ENCODE measurements around the gene PCYT2. TPM values are rescaled to one million over a fixed set of nuclear protein-coding genes. Genes with fewer than 3 reads are reported as not detected.

PCYT2 gene
- total RNA-seq, 2 experiments from 2014 or later: 30.4 to 30.9 TPM

- POLR2A ChIA-PET: interaction anchor here (0.6 to 2.3 kb wide), 2 partner anchors 25 to 56 kb away, joined by 3 to 9 read pairs; partner anchors contain the start of gene MCRIP1
- CTCF ChIA-PET: interaction anchor here (0.8 to 1.6 kb wide), 3 partner anchors 30 to 151 kb away, joined by 3 to 4 read pairs (median 3); no protein-coding TSS in a partner anchor
Observed at GRCh38 chr17:81858170-81858966, 52.8 kb downstream of the PCYT2 start.

DNA sequence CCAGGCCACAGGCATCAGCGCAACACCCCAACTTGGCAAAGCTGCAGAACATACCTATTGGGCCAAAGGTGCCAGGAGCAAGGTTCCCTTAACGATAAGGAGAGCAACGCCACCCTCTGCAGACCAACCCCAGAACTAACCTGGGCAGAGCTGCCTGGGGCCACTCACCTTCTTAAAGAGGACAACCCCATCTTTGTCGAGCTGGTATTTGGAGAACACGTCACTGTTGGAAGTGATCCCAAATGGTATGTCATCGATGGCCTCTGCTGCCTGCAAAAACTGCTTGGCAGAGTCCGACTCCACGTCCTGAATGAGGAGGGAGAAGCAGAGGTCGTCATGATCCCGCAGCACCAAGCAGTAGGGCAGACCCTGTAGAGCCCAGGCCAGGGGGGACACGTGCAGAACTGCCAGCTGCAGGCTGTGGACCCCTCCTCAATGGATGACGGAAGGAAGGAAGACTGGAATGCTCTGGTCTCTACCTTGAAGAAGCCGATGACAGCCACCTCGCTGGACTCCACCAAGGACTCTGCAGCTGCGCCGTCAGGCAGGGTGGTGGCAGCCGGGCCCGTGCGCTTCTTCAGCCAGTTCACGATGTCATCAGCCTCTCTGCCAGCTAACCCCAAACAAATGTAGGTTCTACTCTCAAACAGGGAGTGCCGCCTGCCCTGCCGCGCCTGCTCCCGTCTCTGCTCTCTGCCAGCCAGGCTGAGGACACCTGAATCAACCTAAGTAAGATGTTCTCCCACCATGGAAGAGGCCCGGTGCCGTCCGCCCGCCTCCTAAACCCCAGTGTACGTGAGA, 56.0 kb downstream of the PCYT2 start:
- ChIA-PET POLR2A (interaction anchor here (0.6 to 0.7 kb wide), 3 partner anchors 11 to 51 kb away, joined by 3 read pairs; partner anchors contain the start of genes GCGR and MCRIP1), CTCF (interaction anchor here (1.1 kb wide), 1 partner anchor 21 kb away, joined by 3 read pairs; the partner anchor contains the start of gene MCRIP1)

GRCh38 chr17:81852237-81852636, 59.0 kb downstream of the PCYT2 start:
- POLR2A ChIA-PET: no interaction called here
- CTCF ChIA-PET: interaction anchor here (1.3 kb wide), 1 partner anchor 19 kb away, joined by 3 read pairs; the partner anchor contains the start of gene MCRIP1

DNA sequence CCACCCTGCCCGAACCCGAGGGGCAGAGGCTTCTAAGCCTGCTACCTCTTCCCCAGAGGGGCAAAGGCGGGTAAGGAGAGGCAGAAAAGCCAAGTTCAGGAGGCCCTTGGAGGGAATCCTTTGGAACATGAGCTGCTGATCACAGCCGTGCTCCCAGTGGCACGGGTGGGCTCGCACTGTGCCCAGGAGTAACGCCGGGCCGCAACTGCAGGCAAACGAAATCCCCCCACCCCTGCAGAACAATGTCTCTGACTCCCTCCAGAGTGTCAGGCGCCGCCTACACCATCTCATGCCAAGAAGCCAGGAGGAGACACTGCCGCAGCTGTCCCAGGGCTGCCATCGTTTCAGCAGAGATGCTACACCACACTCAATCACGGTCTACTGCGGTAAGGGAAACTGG, 59.8 kb downstream of the PCYT2 start:
- ChIA-PET POLR2A (no interaction called here), CTCF (interaction anchor here (0.7 to 1.3 kb wide), 2 partner anchors 18 to 55 kb away, joined by 3 read pairs; partner anchors contain the start of gene MCRIP1)

Other genes starting within 250 kb of the PCYT2 start
- 10 to 100 TPM; 49.1 to 55.7 TPM for gene OXLD1, start 244.8 kb downstream of the PCYT2 start, total RNA-seq
- gene CCDC137, start 244.7 kb downstream of the PCYT2 start, total RNA-seq: 10 to 100 TPM; 68.7 to 71.9 TPM
- gene ARL16, start 227.6 kb downstream of the PCYT2 start, total RNA-seq: 10 to 100 TPM; 17.7 to 18.5 TPM
- 100 to 1,000 TPM; 132 to 136 TPM for gene HGS, start 227.4 kb downstream of the PCYT2 start, total RNA-seq
- gene MRPL12, start 208.0 kb downstream of the PCYT2 start, total RNA-seq: 100 to 1,000 TPM; 230 to 235 TPM
- 10 to 100 TPM; 39.6 to 39.8 TPM for gene SLC25A10, start 199.1 kb downstream of the PCYT2 start, total RNA-seq
- not detected for gene GCGR, start 107.2 kb downstream of the PCYT2 start, total RNA-seq
- gene MCRIP1, start 78.1 kb downstream of the PCYT2 start, total RNA-seq: 10 to 100 TPM; 44.5 to 46.3 TPM
- not detected for gene PPP1R27, start 76.3 kb downstream of the PCYT2 start, total RNA-seq
- 100 to 1,000 TPM; 493 to 503 TPM for gene P4HB, start 50.9 kb downstream of the PCYT2 start, total RNA-seq
- 100 to 1,000 TPM; 669 to 688 TPM for gene ARHGDIA, start 40.1 kb downstream of the PCYT2 start, total RNA-seq
- 100 to 1,000 TPM; 305 to 310 TPM for gene ALYREF, start 19.8 kb downstream of the PCYT2 start, total RNA-seq
- 100 to 1,000 TPM; 147 TPM for gene ANAPC11, start 19.7 kb downstream of the PCYT2 start, total RNA-seq
- under 1 TPM in 1 of 2 experiments, not detected in 1; 0.17 TPM for gene NPB, start 9.2 kb downstream of the PCYT2 start, total RNA-seq
- gene SIRT7, start 6.8 kb upstream of the PCYT2 start, total RNA-seq: 10 to 100 TPM; 37.1 to 39.7 TPM
- gene MAFG, start 16.3 kb upstream of the PCYT2 start, total RNA-seq: 10 to 100 TPM; 28.2 to 29.7 TPM
- 100 to 1,000 TPM; 160 to 165 TPM for gene PYCR1, start 25.9 kb upstream of the PCYT2 start, total RNA-seq
- gene MYADML2, start 35.8 kb upstream of the PCYT2 start, total RNA-seq: not detected
- gene NOTUM, start 49.8 kb upstream of the PCYT2 start, total RNA-seq: under 1 TPM; 0.38 to 0.40 TPM
- gene ASPSCR1, start 66.2 kb upstream of the PCYT2 start, total RNA-seq: 10 to 100 TPM; 27.9 to 28.8 TPM
- 100 to 1,000 TPM; 154 to 158 TPM for gene CENPX, start 111.5 kb upstream of the PCYT2 start, total RNA-seq
- gene LRRC45, start 111.9 kb upstream of the PCYT2 start, total RNA-seq: 10 to 100 TPM; 30.2 to 31.3 TPM
- gene RAC3, start 120.3 kb upstream of the PCYT2 start, total RNA-seq: 1 to 10 TPM; 5.1 TPM
- gene DCXR, start 126.3 kb upstream of the PCYT2 start, total RNA-seq: 100 to 1,000 TPM; 119 to 129 TPM
- gene RFNG, start 140.4 kb upstream of the PCYT2 start, total RNA-seq: 10 to 100 TPM; 16.7 to 18.3 TPM
- gene GPS1, start 140.5 kb upstream of the PCYT2 start, total RNA-seq: 100 to 1,000 TPM; 118 TPM
- gene DUS1L, start 154.4 kb upstream of the PCYT2 start, total RNA-seq: 100 to 1,000 TPM; 187 to 195 TPM
- 100 to 1,000 TPM; 302 to 305 TPM for gene FASN, start 186.8 kb upstream of the PCYT2 start, total RNA-seq

Data from activated CD8-positive, alpha-beta memory T cell treated with anti-CD3 and anti-CD28 coated beads for 36 hours (primary cell).